Right ventricle myocardium superior (tissue), 1 donor: ENCODE data around the gene AGPAT4. TPM values are rescaled to one million over a fixed set of nuclear protein-coding genes. Genes with fewer than 3 reads are reported as not detected.
A peak's percentile ranks its signal among the peaks of the same experiment; 100 is the strongest.
"Not testable (repeated sequence)": the region's sequence is repeated elsewhere in the genome, so short reads cannot be mapped to it uniquely, and the experiment has no call there.

Experiments
- ATAC-seq: fragments of 200-7000 bp; cut with Tn5 transposase; one replicate; pipeline ENCODE4 v1.9.1; 2020; ENCODE audit warnings: mild to moderate bottlenecking; ENCODE audit not compliant: poor library complexity
- DNase-seq: peaks from one replicate; pipeline ENCODE4 v3.0.0-alpha.2; 2020
- intact Hi-C: fragments of 100-400 bp; cut with DNase I; formaldehyde crosslinking; loops from one replicate; pipeline ENCODE4 v1.11.2; 2022
- total RNA-seq: library from RNA; stranded (reverse); fragmentation: NEBNext Ultra II Directional; extraction: Animal tissue kit (Norgen Biotek cat#: 25700); gene quantifications from one replicate; pipeline ENCODE4 v1.2.1, GENCODE V29; 2021
- donor health status: DM: no; HTN: yes; CAD: no; lungs with severe emphysema.

Gene AGPAT4
- total RNA-seq, 1 donor from 2014 or later: 2.1 TPM

DNA sequence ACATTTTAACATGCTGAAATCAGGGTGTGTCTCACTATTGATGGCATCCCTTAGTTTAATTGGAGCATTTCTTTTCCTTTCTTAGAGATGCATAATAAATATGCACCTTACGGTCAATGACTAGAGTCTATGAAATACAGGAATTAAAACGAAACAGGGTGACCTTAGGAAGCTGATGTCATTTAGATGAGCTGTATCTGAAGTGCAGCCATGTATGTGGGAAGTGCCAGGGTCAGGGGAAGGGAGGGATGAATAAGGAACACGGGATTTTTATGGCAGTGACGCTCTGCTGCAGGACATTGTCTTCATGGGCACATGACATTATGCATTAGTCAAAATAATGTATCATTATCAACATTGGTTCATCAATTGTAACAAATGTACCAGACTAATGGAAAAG is 84.0 kb downstream of the AGPAT4 start:
- ATAC-seq (no peak), DNase-seq (no peak)
- intact Hi-C loops: no loop called here

DNA sequence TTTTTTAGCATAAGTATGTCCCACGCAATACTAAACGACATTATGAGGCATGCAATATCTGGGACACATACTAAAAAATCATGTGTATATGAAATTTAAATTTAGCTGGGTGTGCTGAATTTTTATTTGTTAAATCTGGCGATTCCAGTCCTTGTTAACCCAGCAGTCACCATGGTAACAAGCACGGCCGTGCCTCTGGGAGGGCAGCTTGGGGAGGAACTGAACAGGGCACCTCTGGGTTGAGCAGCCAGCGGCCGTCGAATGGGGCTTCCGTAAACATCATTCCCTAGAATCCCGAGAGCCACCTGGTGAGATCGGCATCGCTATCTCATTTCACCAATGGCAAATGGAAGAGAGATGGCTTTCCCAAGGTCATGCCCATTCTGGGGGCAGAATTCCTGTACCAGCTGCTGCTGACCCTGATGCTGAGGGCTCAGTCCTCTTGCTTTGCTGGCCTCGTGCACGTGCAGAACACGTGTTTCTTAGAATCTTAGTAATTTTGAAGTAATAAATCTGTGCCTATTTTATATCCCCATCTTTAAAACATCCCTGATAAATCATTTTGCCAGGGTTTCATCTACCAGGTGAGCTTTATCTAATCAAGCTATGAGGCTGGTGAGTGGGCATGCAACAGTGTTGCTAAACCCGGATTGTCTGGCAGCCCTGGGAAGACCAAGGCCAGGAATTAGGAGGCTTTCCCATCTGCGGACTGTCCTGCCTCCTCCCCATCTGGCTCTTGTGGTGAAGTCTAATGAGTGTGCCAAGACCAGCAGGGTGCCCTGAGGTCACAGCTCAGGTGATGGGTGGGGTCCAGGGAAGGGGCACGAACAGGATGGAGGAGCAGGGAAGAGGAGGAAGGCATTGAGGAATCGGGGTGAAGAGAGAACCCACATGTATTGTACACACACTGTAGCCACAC is 85.1 kb downstream of the AGPAT4 start:
- DNase-seq: no peak
- no peak for ATAC-seq
- intact Hi-C loops: no loop called here

DNA sequence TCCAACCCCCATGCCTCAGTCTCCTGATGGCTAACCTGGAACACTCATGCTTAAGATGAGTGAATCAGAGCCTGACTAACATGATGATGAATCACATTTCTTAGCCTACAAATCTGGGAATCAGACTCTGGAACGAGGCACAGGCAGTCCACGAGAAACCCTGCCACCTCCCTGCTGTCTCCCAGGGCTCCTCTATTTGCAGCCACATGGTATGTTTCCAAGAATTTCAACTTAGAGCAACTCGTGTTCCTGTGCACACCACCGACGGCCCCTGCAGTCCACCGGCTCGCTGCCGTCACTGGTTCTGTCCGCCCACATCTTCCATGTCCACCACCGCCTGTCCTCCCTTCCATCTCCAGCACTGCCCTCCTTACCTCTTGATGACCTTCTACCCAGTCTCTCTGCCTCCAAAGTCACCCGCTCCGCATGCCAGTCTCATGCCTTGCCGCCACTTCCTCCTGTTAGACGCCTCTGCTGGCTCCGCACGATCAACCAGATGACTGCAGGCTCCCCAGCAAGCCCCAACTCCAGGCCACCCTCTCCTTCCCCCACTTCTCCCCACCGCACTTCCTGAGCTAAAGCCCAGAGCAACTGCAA is 87.6 kb downstream of the AGPAT4 start:
- intact Hi-C loops: no loop called here
- ATAC-seq: no peak

DNA sequence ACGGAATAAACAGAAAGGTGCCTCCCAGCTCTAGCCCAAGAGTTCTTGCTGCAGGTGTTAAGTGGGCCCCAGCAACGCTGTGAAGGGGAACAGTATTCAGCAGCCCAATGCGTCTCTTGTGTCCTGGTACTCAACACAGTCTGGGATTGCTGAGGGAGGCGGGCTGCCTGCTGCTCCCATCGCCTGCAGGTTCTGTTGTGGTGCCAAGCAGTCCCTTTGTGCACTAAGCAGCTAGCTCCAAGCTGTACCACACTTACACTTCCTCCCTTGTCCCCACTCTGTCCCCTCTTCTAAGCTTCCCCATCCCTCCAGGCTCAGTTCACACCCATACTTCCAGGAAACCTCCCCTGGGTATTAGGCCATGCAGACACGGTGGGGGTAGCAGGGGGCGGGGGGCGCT is 92.7 kb downstream of the AGPAT4 start:
- intact Hi-C loops: no loop called here
- ATAC-seq: no peak
- DNase-seq: no peak

More for the DNA sequence above, 87.6 kb downstream of the AGPAT4 start:
- DNase-seq: no peak

DNA sequence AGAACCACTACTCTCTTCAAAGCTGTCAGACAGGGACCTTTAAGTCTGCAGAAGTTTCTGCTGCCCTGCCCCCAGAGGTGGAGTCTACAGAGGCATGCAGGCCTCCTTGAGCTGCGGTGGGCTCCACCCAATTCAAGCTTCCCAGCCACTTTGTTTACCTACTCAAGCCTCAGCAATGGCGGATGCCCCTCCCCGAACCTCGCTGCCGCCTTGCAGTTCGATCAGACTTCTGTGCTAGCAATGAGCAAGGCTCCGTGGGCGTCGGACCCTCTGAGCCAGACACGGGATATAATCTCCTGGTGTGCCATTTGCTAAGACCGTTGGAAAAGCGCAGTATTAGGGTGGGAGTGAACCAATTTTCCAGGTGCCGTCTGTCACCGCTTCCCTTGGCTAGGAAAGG is 95.7 kb downstream of the AGPAT4 start:
- intact Hi-C loops, ATAC-seq, DNase-seq: not testable (repeated sequence)

DNA sequence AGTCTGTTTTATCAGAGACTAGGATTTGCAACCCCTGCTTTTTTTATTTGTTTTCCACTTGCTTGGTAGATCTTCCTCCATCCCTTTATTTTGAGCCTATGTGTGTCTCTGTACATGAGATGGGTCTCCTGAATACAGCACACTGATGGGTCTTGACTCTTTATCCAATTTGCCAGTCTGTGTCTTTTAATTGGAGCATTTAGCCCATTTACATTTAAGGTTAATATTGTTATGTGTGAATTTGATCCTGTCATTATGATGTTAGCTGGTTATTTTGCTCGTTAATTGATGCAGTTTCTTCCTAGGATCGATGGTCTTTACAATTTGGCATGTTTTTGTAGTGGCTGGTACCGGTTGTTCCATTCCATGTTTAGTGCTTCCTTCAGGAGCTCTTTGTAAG is 97.4 kb downstream of the AGPAT4 start:
- DNase-seq, intact Hi-C loops: not testable (repeated sequence)

DNA sequence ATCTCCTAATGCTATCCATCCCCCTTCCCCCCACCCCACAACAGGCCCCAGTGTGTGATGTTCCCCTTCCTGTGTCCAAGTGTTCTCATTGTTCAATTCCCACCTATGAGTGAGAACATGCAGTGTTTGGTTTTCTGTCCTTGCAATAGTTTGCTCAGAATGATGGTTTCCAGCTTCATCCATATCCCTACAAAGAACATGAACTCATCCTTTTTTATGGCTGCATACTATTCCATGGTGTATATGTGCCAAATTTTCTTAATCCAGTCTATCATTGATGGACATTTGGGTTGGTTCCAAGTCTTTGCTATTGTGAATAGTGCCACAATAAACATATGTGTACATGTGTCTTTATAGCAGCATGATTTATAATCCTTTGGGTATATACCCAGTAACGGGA is 101.1 kb downstream of the AGPAT4 start:
- ATAC-seq, intact Hi-C loops: not testable (repeated sequence)

More for the DNA sequence above, 97.4 kb downstream of the AGPAT4 start:
- not testable (repeated sequence) for ATAC-seq

DNA sequence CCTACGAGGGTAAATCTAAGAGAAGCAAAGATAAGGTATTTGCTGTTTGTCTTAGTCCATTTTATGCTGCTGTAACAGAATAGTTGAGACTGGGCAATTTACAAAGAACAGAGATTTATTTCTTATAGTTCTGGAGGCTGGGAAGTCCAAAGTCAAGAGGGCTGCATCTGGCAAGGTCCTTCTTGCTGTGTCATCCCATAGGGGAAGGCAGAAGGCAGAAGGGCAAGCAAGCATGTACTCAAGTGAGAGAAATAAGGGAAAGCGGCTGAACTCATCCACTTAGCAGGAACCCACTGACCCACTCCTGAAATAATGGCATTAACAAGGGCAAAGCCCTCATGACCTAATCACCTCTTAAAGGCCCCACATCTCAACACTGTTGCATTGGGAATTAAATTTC is 102.7 kb downstream of the AGPAT4 start:
- no peak for DNase-seq
- intact Hi-C loops: no loop called here
- no peak for ATAC-seq

More for the DNA sequence above, 101.1 kb downstream of the AGPAT4 start:
- DNase-seq: not testable (repeated sequence)

DNA sequence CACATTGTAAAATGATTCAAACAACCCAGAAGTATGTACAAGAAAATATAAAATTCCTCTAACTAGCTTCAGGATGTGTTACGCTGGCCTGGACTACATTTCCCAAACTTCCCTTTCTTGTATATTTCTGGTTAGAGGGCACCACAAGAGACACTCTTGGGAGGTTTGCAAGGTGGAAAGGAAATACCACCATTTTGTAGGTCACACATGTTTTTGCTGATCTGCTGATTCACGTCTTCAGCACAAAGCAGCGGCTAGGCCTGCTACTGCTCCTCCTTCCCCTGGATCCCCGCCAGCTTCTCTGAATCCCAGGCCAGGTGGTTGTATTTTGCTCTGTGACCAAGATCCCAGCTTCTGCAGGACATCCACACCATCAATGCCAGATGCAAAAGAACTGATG is 104.2 kb downstream of the AGPAT4 start:
- peak; percentile 43 for ATAC-seq
- intact Hi-C loops: no loop called here
- DNase-seq: no peak

DNA sequence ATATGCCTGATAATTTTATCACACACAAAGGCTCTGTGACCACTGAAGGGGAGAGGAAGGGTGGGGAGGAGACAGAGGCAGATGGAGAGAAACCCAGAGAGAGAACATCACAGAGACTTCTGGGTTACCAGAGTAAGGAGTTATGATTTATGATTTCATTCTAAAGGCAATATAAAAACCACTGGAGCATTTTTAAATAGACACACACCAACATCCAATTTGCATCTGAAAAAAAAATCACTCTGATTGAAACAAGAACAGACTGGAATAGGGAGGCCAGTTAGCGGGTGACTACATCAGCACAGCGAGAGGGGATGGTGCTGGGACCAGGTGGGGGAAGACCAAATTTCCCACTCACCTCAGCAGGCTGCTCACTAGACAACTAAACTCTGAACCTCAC is 104.8 kb downstream of the AGPAT4 start:
- intact Hi-C loops: no loop called here
- DNase-seq: no peak
- no peak for ATAC-seq

DNA sequence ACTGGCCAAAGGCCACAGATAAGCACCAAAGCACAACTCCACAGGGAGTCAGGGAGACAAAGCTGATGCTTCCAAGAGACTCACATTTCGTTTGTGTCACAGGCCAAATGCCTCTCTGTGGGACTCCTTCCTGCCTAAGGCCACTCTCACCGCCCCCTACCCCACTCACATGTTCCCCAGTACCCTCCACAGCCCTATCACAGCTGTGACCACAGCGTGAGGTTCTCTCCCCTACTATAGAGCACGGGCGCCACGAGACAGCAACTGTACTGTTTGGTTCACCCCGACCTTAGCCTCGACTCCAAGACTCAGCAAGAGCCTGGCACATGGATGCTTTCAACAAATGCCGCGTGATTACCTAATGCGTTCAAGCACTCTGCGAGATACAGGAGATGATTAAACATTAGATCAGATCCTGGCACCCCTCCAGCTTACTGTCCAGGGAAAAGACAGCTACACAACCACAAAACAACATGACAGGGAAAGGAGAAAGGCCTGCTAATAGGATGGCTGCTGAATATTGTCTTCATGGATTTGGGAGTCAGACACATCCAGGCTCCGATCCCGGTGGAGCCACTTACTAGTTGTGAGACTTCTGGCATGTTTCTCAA is 105.5 kb downstream of the AGPAT4 start:
- no peak for DNase-seq
- peak; percentile 20 for ATAC-seq
- intact Hi-C loops: no loop called here

DNA sequence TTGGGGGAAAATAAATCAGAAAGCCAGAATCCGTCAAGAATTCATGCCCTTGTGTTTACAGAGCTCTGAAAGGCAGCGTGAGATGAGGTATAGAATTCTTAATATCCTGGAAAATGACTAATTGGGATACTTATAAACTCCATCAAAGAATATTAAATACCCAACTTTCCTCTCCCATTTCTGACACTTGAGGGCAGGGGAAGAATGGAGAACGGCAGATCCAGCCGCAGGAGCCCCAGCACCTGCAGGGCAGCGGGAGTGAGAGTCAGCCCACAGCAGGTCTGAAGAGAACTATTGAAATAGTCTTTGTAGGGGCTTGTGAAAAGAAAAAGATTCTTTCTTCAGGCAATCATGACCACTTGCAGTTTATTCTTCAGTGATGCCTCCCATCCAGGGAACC is 107.2 kb downstream of the AGPAT4 start:
- ATAC-seq: no peak
- intact Hi-C loops: no loop called here
- DNase-seq: no peak

DNA sequence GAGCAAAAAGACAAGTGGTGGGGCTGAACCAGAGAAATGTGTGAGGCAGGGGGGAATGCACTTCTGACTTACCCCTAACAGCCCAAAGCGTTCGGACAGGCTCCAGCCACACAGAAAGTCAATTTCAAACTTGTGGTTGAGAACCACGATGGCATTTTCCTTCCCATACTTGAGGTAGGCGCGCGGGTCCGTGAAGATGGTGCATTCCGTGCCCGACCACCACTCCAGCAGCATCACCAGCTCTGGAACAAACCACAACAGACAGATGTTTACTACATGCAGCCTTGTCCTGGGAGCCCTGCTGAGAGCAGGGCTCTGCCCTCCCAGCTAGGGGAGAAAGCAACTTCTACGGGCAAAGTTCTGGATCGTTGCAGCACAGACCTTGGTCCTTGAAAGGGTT is 107.7 kb downstream of the AGPAT4 start:
- DNase-seq (no peak), ATAC-seq (no peak)
- intact Hi-C loops: no loop called here

DNA sequence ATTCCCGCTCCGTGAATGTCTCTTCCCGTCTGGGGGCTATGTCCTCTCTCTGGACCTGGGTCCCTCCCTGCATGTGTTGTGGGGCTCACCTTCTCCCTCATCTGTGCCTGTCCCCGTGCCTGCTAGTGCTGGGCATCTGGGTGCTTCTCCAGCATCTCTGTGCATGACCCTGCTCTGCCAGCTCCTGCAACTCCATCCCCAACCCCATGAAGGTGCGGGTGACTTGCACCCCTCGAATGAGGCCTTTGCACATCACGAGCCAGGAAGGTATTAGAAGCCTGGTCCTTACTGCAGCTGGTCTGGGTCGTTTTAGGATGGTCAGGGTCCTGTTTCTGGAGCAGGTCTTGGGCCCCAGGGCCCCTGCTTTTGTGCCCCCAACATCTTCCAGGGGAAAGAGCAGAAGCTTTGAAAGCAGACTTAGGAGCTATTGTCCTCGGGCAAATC is 109.7 kb downstream of the AGPAT4 start:
- DNase-seq: no peak
- intact Hi-C loops: no loop called here
- ATAC-seq: no peak

DNA sequence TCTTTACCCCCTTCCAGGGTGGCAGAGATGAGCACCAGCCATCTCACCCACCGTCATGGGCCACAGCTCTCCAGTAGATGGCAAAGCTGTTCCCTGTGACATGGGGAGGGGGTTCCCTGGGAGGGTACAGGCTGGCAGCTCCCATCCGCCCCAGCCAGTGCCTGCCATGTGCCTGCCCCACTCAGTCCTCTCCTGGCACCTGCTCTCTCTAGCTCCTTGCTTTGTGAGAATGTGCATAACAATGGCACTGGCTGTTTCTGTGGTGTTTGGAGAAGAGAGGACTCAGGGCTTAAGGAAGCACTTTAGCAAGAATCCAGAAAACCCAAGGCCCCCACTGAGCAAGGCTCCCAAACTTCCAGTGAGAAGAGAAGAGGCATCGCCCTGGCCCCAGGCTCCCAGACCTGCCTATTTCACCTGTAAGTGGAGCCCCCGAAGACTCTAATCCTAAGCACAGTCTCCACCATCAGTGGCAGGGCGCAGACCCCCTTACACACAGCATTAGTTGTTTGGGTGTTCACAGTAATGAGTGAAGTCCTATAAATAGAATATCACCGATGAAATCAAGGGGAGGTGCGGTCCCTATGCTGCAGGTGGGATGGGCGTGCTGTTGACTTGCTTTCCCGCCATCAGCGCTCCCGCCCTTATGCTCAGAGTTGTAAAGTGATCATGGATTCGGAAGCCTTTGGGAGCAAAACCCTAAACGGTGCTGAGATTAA is 110.2 kb downstream of the AGPAT4 start:
- intact Hi-C loops: no loop called here
- DNase-seq (no peak), ATAC-seq (no peak)

DNA sequence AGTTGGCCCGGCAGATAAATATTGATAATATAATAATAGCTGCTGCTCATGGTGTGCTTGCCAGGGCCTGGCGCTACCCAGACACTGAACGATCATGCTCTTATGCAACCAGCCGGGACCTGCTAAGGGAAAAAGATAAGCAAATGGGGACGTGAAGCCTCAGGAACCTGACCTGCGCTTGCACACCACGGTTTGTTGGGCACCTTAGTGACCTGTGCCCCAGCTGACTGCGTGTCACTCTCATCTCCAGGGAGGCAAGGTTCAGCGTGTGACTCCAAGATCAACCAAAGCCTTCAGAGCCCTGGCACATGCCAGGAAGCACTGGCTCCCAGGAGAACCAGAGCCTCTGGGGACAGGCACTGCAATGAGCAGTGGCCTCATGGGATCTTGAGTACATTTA is 111.1 kb downstream of the AGPAT4 start:
- DNase-seq (no peak), ATAC-seq (peak; percentile 73)

DNA sequence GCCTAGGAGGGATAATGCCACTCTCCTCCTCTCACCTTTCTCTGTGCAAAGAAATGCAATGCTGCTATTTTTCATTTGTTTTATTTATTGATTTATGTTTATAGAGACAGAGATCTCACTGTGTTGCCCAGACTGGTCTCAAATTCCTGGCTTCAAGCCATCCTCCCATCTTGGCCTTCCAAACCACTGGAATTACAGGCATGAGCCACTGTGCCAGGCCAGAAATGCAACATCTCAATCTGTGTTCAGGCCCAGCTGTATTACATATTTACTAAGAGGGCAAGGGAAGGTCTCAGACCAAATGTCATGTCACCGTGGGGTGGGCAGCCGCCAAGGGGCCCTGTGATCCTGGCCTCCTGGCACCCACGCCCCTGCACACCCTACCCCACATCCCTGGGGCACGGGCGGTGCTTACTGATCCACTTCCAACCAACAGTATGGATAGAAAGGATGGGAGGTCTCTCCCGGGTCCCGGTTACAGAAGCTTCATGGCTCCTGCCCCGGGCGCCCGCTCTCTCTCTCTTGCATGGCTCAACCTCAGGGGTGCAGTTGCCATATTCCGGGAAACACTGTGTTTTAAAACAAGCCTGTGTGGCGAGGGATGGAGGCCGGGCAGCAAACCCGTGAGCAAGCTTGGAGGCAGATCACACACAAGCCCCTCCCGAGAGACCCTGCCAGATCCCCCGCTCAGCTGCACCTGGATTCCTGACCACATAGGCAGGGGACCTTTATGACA is 111.8 kb downstream of the AGPAT4 start:
- intact Hi-C loops: no loop called here
- DNase-seq (no peak), ATAC-seq (peak; percentile 34)

More for the DNA sequence above, 111.1 kb downstream of the AGPAT4 start:
- intact Hi-C loops: no loop called here

DNA sequence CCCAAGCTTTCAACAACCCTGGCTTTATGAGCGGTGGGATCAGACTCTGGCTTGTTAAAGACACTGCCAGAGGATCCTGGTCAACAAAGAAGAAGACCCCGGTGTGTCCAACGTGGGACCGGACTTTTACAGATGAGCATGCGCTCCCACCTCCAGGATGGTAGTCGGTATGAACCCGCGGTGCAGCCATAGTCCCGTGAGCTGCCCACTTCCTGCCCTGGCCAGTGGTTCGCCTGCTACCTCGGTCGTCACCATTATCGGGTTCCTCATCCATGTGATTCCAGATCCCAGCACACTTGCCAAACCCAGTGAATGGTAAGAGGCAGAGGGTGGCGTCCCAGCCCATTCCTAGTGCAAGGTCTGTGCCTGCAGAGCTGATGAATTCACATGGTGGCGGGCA is 112.7 kb downstream of the AGPAT4 start:
- ATAC-seq (no peak), DNase-seq (no peak)
- intact Hi-C loops: no loop called here
